A549 (cell line): ENCODE results near the gene GSG1L. TPM values are rescaled to one million over a fixed set of nuclear protein-coding genes. Genes with fewer than 3 reads are reported as not detected.

Experiments used
- ATAC-seq, 2 experiments: fragments of 200-7000 bp in 1 of 2; fragments of >200 bp in 1 of 2; cut with Nextera tagmentation in 1 of 2; cut with Tn5 transposase in 1 of 2; 3 replicates each; pipeline versions ENCODE4 v1.8.0 to v1.9.1; 2018 to 2020; ENCODE audit warnings: mild to moderate bottlenecking in 1 of 2, moderate library complexity in 1 of 2
- CTCF ChIA-PET: fragments of 300-600 bp; sonication (Branson Sonifier 250); formaldehyde crosslinking; extraction: SDS; loops from one replicate; lab custom pipeline; 2021; ENCODE audit warnings: antibody characterized with exemption, inconsistent platforms; lab: Yijun Ruan, JAX
- POLR2A ChIA-PET: fragments of 350-600 bp; formaldehyde crosslinking; extraction: SDS; loops from one replicate; lab custom pipeline; 2021; ENCODE audit warnings: antibody characterized with exemption, inconsistent platforms; lab: Yijun Ruan, JAX
- DNase-seq, 2 experiments: peaks; one replicate each; pipeline versions ENCODE4 v3.0.0 to v3.0.0-alpha.2; 2011 to 2016; ENCODE audit warnings: low read depth in 1 of 2, low spot score in 1 of 2
- FAIRE-seq: peaks from 2 replicates; lab custom pipeline; 2011; peaks lifted over from hg19 to GRCh38; lab: Jason Lieb, UNC
- H3K27ac ChIP-seq, 2 experiments: fragments of >200 bp; sonication (Bioruptor Twin); formaldehyde crosslinking; 3 replicates each; pipeline ENCODE4 v1.5.1; 2016 to 2017
- H3K4me1 ChIP-seq: fragments of >200 bp; sonication (Bioruptor Twin); formaldehyde crosslinking; 3 replicates; pipeline ENCODE4 v1.6.1; 2016
- H3K4me2 ChIP-seq: fragments of >200 bp; sonication (Bioruptor Twin); formaldehyde crosslinking; 3 replicates; pipeline ENCODE4 v1.6.1; 2016
- H3K4me3 ChIP-seq: fragments of >200 bp; sonication (Bioruptor Twin); formaldehyde crosslinking; 3 replicates; pipeline ENCODE4 v1.5.1; 2016
- H3K9me3 ChIP-seq: fragments of >200 bp; sonication (Bioruptor Twin); formaldehyde crosslinking; 3 replicates; pipeline ENCODE4 v1.6.1; 2016
- ATOH8 ChIP-seq: fragments of 250-450 bp; sonication (Bioruptor Pico); IDR thresholded peaks from 2 replicates; pipeline ENCODE4 v1.5.0; 2020; ENCODE audit warnings: low read depth, mild to moderate bottlenecking, moderate library complexity
- CBX8 ChIP-seq: fragments of 200-600 bp; sonication (generic); IDR thresholded peaks from 2 replicates; pipeline ENCODE4 v1.6.1; 2016
- CHD2 ChIP-seq: fragments of 150-350 bp; IDR thresholded peaks from 2 replicates; pipeline ENCODE4 v1.6.1; 2014; ENCODE audit warnings: low read length; ENCODE audit not compliant: partially characterized antibody
- CHD4 ChIP-seq: fragments of 200-600 bp; sonication (generic); IDR thresholded peaks from 2 replicates; pipeline ENCODE4 v1.6.1; 2016; ENCODE audit warnings: antibody characterized with exemption, mild to moderate bottlenecking, borderline replicate concordance
- CTCF ChIP-seq: fragments of >200 bp; sonication (Bioruptor Twin); formaldehyde crosslinking; IDR thresholded peaks from 3 replicates; pipeline ENCODE4 v1.5.1; 2016
- EHF ChIP-seq: fragments of 250-450 bp; sonication (Bioruptor Pico); IDR thresholded peaks from 2 replicates; pipeline ENCODE4 v1.5.0; 2020; ENCODE audit warnings: mild to moderate bottlenecking
- EHMT2 ChIP-seq: fragments of 200-600 bp; sonication (generic); IDR thresholded peaks from 2 replicates; pipeline ENCODE4 v1.6.1; 2016; ENCODE audit warnings: antibody characterized with exemption, low read depth, mild to moderate bottlenecking, moderate library complexity
- ELK1 ChIP-seq: fragments of 150-350 bp; IDR thresholded peaks from 2 replicates; pipeline ENCODE4 v1.6.1; 2014; ENCODE audit warnings: low read depth, mild to moderate bottlenecking, low read length
- ESRRA ChIP-seq: fragments of 150-350 bp; IDR thresholded peaks from 2 replicates; pipeline ENCODE4 v1.6.1; 2014; ENCODE audit warnings: mild to moderate bottlenecking, low read length, borderline replicate concordance
- FOSL2 ChIP-seq, 2 experiments: fragments of 450-650 bp in 1 of 2; fragments of >200 bp in 1 of 2; sonication (Bioruptor Twin) in 1 of 2; formaldehyde crosslinking; IDR thresholded peaks; 2 replicates each; pipeline versions ENCODE4 v1.5.0 to v1.6.1; 2016 to 2020; ENCODE audit warnings: mild to moderate bottlenecking in 1 of 2, moderate library complexity in 1 of 2
- HEYL ChIP-seq: fragments of 250-450 bp; sonication (Bioruptor Pico); IDR thresholded peaks from 2 replicates; pipeline ENCODE4 v1.8.0; 2021; ENCODE audit warnings: mild to moderate bottlenecking, moderate library complexity
- HMGXB4 ChIP-seq: fragments of 250-450 bp; sonication (Bioruptor Pico); IDR thresholded peaks from 2 replicates; pipeline ENCODE4 v1.5.0; 2021; ENCODE audit warnings: mild to moderate bottlenecking, moderate library complexity, borderline replicate concordance
- HOXB13 ChIP-seq: fragments of 250-450 bp; sonication (Bioruptor Pico); IDR thresholded peaks from 2 replicates; pipeline ENCODE4 v1.5.0; 2020; ENCODE audit warnings: low read depth, mild to moderate bottlenecking, moderate library complexity
- JUNB ChIP-seq: fragments of >200 bp; sonication (Bioruptor Twin); formaldehyde crosslinking; IDR thresholded peaks from 2 replicates; pipeline ENCODE4 v1.6.1; 2016
- KDM1A ChIP-seq: fragments of 200-600 bp; sonication (generic); IDR thresholded peaks from 2 replicates; pipeline ENCODE4 v1.6.1; 2016; ENCODE audit warnings: low read depth, mild to moderate bottlenecking
- KDM5A ChIP-seq: fragments of 200-600 bp; sonication (generic); IDR thresholded peaks from 2 replicates; pipeline ENCODE4 v1.6.1; 2016; ENCODE audit warnings: antibody characterized with exemption, mild to moderate bottlenecking
- MAFK ChIP-seq: fragments of 450-650 bp; IDR thresholded peaks from 2 replicates; pipeline ENCODE4 v1.6.1; 2014; ENCODE audit not compliant: partially characterized antibody
- NFE2L2 ChIP-seq: fragments of 150-350 bp; conservative IDR thresholded peaks from 2 replicates; pipeline ENCODE4 v1.6.1; 2014; ENCODE audit warnings: low read length
- NPAS2 ChIP-seq: fragments of 250-450 bp; sonication (Bioruptor Pico); IDR thresholded peaks from 2 replicates; pipeline ENCODE4 v1.8.0; 2022; ENCODE audit warnings: mild to moderate bottlenecking, moderate library complexity, borderline replicate concordance
- NR3C1 ChIP-seq: fragments of >200 bp; sonication (Bioruptor Twin); formaldehyde crosslinking; IDR thresholded peaks from 3 replicates; pipeline ENCODE4 v1.6.1; 2017
- RAD21 ChIP-seq, 2 experiments: fragments of >200 bp in 1 of 2; sonication (Bioruptor Twin) in 1 of 2; formaldehyde crosslinking in 1 of 2; IDR thresholded peaks in 1 of 2; conservative IDR thresholded peaks in 1 of 2; 2 replicates in 1 of 2; 3 replicates in 1 of 2; pipeline ENCODE4 v1.6.1; 2012 to 2018; ENCODE audit warnings: inconsistent platforms in 1 of 2
- RCOR1 ChIP-seq: fragments of 150-350 bp; IDR thresholded peaks from 2 replicates; pipeline ENCODE4 v1.6.1; 2014; ENCODE audit warnings: antibody characterized with exemption, low read length, low read depth
- RFX5 ChIP-seq: fragments of 450-650 bp; IDR thresholded peaks from 2 replicates; pipeline ENCODE4 v1.7.1; 2014; ENCODE audit warnings: antibody characterized with exemption, mild to moderate bottlenecking, moderate library complexity
- RNF2 ChIP-seq: fragments of 200-600 bp; sonication (generic); IDR thresholded peaks from 2 replicates; pipeline ENCODE4 v1.6.1; 2016; ENCODE audit warnings: low read depth, mild to moderate bottlenecking, antibody characterized with exemption, moderate library complexity, borderline replicate concordance
- SREBF2 ChIP-seq: fragments of 450-650 bp; IDR thresholded peaks from 2 replicates; pipeline ENCODE4 v1.6.1; 2014; ENCODE audit warnings: mild to moderate bottlenecking, moderate library complexity
- TP53 ChIP-seq: fragments of 250-450 bp; sonication (Bioruptor Pico); IDR thresholded peaks from 2 replicates; pipeline ENCODE4 v1.5.0; 2021; ENCODE audit warnings: mild to moderate bottlenecking, moderate library complexity
- WGBS: methylation state at CpG from one replicate; pipeline ENCODE4 v1.1.6; 2017; ENCODE audit errors: missing lambda C conversion rate; 5-methylcytosine and 5-hydroxymethylcytosine counted together
- polyA plus RNA-seq, 4 experiments: library from polyadenylated mRNA; depleted of rRNA in 3 of 4; stranded (reverse); fragments of >200 nt; fragmentation: RNase III in 1 of 4; extraction: RNeasy Plus Mini Kit Qiagen cat#74134 plus additional on column Dnase treatment in 1 of 4; gene quantifications; 2 replicates in 3 of 4; 3 replicates in 1 of 4; pipeline ENCODE4 v1.2.3, GENCODE V29; 2011 to 2017

Gene GSG1L
- polyA plus RNA-seq, 2 of the 4 experiments (the other 2 are of a cell fraction), result not detected

- H3K27ac ChIP-seq, result no peak overlapping the region
- no peaks in the 10 kb centered on the region for H3K9me3 ChIP-seq
- FAIRE-seq (no peak), ATAC-seq (no peak), DNase-seq (no peak)
- TF ChIP-seq SREBF2, result no peak
- TF ChIP-seq TP53 (CRISPR knock-in tag), result no peak
- TF ChIP-seq CHD2, result no peak
- no peak for TF ChIP-seq ESRRA
- TF ChIP-seq RAD21 (conservative IDR thresholded peaks at IDR 0.05 in 1 of 2, IDR thresholded peaks at IDR 0.05 in 1 of 2), result no peak
- no peak for TF ChIP-seq RFX5
- no peak for TF ChIP-seq KDM5A
- TF ChIP-seq HEYL (CRISPR knock-in tag), result no peak
- no peak for TF ChIP-seq RNF2
- no peak for TF ChIP-seq CBX8
- TF ChIP-seq RCOR1, result no peak
- TF ChIP-seq NR3C1, result no peak
- no peak for TF ChIP-seq HOXB13 (CRISPR knock-in tag)
- TF ChIP-seq JUNB, result no peak
- TF ChIP-seq CTCF, result no peak
- CTCF ChIA-PET, result no interaction called here
- no peak overlapping the region for H3K4me2 ChIP-seq
- WGBS, result 47% methylated on average over 2 of the region's 2 CpGs
- H3K4me3 ChIP-seq, result no peak overlapping the region
- POLR2A ChIA-PET, result no interaction called here
- no peaks in the 10 kb centered on the region for H3K4me1 ChIP-seq
Measured at GRCh38 chr16:27839419-27839818, 224.1 kb downstream of the GSG1L start.

- no peak for TF ChIP-seq NFE2L2
- no peak for TF ChIP-seq FOSL2 (IDR thresholded peaks at IDR 0.05)
- no peak for TF ChIP-seq FOSL2 (CRISPR knock-in tag; IDR thresholded peaks at IDR 0.05)
- no peak for TF ChIP-seq KDM1A
- TF ChIP-seq EHF (CRISPR knock-in tag), result no peak
- no peak for TF ChIP-seq CHD4
- no peak for TF ChIP-seq EHMT2
- no peak for TF ChIP-seq ATOH8
- TF ChIP-seq RFX5, result no peak
- TF ChIP-seq ELK1, result no peak
- no peak for TF ChIP-seq NR3C1
- TF ChIP-seq RAD21 (conservative IDR thresholded peaks at IDR 0.05 in 1 of 2, IDR thresholded peaks at IDR 0.05 in 1 of 2), result no peak
- no peak for TF ChIP-seq NPAS2 (CRISPR knock-in tag)
- TF ChIP-seq CBX8, result no peak
- TF ChIP-seq MAFK, result no peak
- TF ChIP-seq HMGXB4 (CRISPR knock-in tag), result no peak
- no peak for FAIRE-seq
- POLR2A ChIA-PET, result interaction anchor here (0.5 kb wide), 1 partner anchor 511 kb away, joined by 5 read pairs; no protein-coding TSS in a partner anchor
- Histone ChIP-seq H3K4me1 (no peaks in the 10 kb centered on the region), H3K4me2 (no peak overlapping the region), H3K9me3 (no peaks in the 10 kb centered on the region), H3K27ac (no peak overlapping the region), H3K4me3 (no peak overlapping the region)
- no peak for ATAC-seq
- CTCF ChIA-PET, result no interaction called here
- no peak for DNase-seq
- WGBS, result 12% methylated on average over 3 of the region's 3 CpGs
Measured at GRCh38 chr16:27838536-27839175, 224.9 kb downstream of the GSG1L start.
